GM18498 (cell line): ENCODE results near the gene PRR23B.
"Not testable (repeated sequence)": the region's sequence is repeated elsewhere in the genome, so short reads cannot be mapped to it uniquely, and the experiment has no call there.

Experiments
- ATAC-seq: cut with Tn5 transposase; IDR thresholded peaks from one replicate; pipeline ENCODE4 v1.9.1; 2021; ENCODE audit warnings: mild to moderate bottlenecking, moderate library complexity; ENCODE audit not compliant: unreplicated experiment

Gene PRR23B

GRCh38 chr3:139020868-139021234 is at the start of gene PRR23B:
PRR23B (minus strand) TSS chr3:139020926; CDS start chr3:139020661, 265 bp downstream.
- no peak for ATAC-seq

- no peak for ATAC-seq
Measured at GRCh38 chr3:139062918-139063317, 42.2 kb upstream of the PRR23B start.

- ATAC-seq, result no peak
Measured at GRCh38 chr3:139052802-139053600, 32.3 kb upstream of the PRR23B start.

- ATAC-seq, result no peak
Measured at GRCh38 chr3:139044366-139045210, 23.9 kb upstream of the PRR23B start, which contains the start of gene PRR23C. PRR23C (minus strand) TSS chr3:139044892; CDS start chr3:139044620, 272 bp downstream.

GRCh38 chr3:139043554-139044365 is 23.0 kb upstream of the PRR23B start:
- ATAC-seq, result no peak

- no peak for ATAC-seq
Measured at GRCh38 chr3:139037478-139037877, 16.8 kb upstream of the PRR23B start.

- ATAC-seq, result no peak
Measured at GRCh38 chr3:139032326-139033002, 11.7 kb upstream of the PRR23B start.

GRCh38 chr3:139030576-139030975 is 9.8 kb upstream of the PRR23B start:
- ATAC-seq, result not testable (repeated sequence)

- ATAC-seq, result no peak
Measured at GRCh38 chr3:139024968-139025367, 4.2 kb upstream of the PRR23B start.

GRCh38 chr3:139020036-139020867 is 474 bp downstream of the PRR23B start:
- no peak for ATAC-seq

GRCh38 chr3:139016430-139017048 is 4.2 kb downstream of the PRR23B start:
- ATAC-seq, result no peak

GRCh38 chr3:139006051-139006716 is 14.5 kb downstream of the PRR23B start, which contains the start of gene PRR23A:
PRR23A (minus strand) TSS chr3:139006268; CDS start chr3:139006268, 0 bp downstream.
- no peak for ATAC-seq

GRCh38 chr3:139005356-139005993 is 15.3 kb downstream of the PRR23B start:
- ATAC-seq, result no peak

- no peak for ATAC-seq
Measured at GRCh38 chr3:138995706-138996105, 25.0 kb downstream of the PRR23B start.

GRCh38 chr3:138987181-138987580 is 33.5 kb downstream of the PRR23B start:
- no peak for ATAC-seq

GRCh38 chr3:138985932-138986331 is 34.8 kb downstream of the PRR23B start:
- ATAC-seq, result no peak

GRCh38 chr3:138984816-138985215 is 35.9 kb downstream of the PRR23B start:
- no peak for ATAC-seq

- no peak for ATAC-seq
Measured at GRCh38 chr3:138976047-138976446, 44.7 kb downstream of the PRR23B start.
